ENCODE results near the gene PLEKHG5.
"Not testable (repeated sequence)": the region's sequence is repeated elsewhere in the genome, so short reads cannot be mapped to it uniquely, and the experiment has no call there.

DNA sequence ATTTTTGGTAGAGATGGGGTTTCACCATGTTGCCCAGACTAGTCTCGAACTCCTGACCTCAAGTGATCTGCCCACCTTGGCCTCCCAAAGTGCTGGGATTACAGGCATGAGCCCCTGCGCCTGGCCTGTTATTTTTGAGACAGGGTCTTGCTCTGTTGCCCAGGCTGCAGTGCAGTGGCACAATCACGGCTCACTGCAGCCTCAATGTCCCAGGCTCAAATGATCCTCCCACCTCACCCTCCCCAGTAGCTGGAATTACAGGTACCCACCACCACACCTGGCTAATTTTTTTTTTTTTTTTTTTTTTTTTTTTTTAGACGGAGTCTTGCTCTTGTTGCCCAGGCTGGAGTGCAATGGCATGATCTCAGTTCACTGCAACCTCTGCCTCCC is 2.4 kb upstream of the PLEKHG5 start:
- not testable (repeated sequence) for TF ChIP-seq POLR2A (IDR thresholded peaks at IDR 0.05)
- TF ChIP-seq, protein P1, sequence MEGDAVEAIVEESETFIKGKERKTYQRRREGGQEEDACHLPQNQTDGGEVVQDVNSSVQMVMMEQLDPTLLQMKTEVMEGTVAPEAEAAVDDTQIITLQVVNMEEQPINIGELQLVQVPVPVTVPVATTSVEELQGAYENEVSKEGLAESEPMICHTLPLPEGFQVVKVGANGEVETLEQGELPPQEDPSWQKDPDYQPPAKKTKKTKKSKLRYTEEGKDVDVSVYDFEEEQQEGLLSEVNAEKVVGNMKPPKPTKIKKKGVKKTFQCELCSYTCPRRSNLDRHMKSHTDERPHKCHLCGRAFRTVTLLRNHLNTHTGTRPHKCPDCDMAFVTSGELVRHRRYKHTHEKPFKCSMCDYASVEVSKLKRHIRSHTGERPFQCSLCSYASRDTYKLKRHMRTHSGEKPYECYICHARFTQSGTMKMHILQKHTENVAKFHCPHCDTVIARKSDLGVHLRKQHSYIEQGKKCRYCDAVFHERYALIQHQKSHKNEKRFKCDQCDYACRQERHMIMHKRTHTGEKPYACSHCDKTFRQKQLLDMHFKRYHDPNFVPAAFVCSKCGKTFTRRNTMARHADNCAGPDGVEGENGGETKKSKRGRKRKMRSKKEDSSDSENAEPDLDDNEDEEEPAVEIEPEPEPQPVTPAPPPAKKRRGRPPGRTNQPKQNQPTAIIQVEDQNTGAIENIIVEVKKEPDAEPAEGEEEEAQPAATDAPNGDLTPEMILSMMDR (IDR thresholded peaks at IDR 0.05), result not testable (repeated sequence)

All from esophagus squamous epithelium (tissue), 4 donors.